ENCODE results near the gene FIP1L1. TPM values are rescaled to one million over a fixed set of nuclear protein-coding genes. Genes with fewer than 3 reads are reported as not detected.
"Not testable (repeated sequence)": the region's sequence is repeated elsewhere in the genome, so short reads cannot be mapped to it uniquely, and the experiment has no call there.

FIP1L1 gene
- total and polyA plus RNA-seq, 9 of the 15 experiments (the other 6 are each of a cell fraction or from before 2014, with no cell fraction given) = 34.6 to 137 (median 72.0) TPM

DNA sequence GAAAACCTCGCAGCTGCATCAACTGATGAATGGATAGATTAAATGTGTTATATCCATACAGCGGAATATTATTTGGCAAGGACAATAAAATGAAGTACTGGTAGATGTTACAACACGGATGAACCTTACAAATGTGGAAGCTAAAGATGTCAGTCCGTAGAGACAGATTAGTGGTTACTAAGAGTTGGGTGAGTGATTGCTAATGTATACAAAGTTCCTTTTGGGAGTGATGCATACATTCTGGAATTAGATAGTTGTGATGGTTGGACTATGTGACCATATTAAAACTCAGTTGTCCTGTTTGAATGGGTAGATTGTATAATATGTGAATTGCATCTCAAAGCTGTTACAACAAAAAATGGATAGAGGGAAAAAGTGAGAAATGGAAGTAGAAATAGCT lies 2.8 kb downstream of the FIP1L1 start:
- H3K27me3 ChIP-seq (ENCODE audit: control insufficient read depth in 2 of 2, insufficient read depth in 2 of 2, low read length in 2 of 2) = no peaks in the 10 kb centered on the region
- peaks cover 8 to 19% of the 10 kb centered on the region in 2 experiments; a peak in 3 of 5 replicates for H3K4me1 ChIP-seq (replicated peaks in 1 of 2; ENCODE audit: control insufficient read depth in 2 of 2, insufficient read depth in 2 of 2, low read length in 2 of 2)
- ATAC-seq (no peak), DNase-seq (ENCODE audit: extremely low read depth in 1 of 4, low spot score in 3 of 4) (no peak), FAIRE-seq (no peak)
- H3K9me3 ChIP-seq (replicated peaks; ENCODE audit: control insufficient read depth, insufficient read depth, low read depth, low read length) = no peaks in the 10 kb centered on the region
- H4K20me1 ChIP-seq (replicated peaks; ENCODE audit: control insufficient read depth, insufficient read depth, low read length) = no peaks in the 10 kb centered on the region; the same call in 1 of the 2 replicates
- H2AFZ ChIP-seq (ENCODE audit: low read depth, low read length) = no peak overlapping the region
- H3K9me1 ChIP-seq (ENCODE audit: control insufficient read depth, insufficient read depth, low read length) = no peaks in the 10 kb centered on the region
- peaks cover 57% of the 10 kb centered on the region for H3K79me2 ChIP-seq (ENCODE audit: control insufficient read depth, insufficient read depth, low read length)
- TF ChIP-seq ARID3B (CRISPR knock-in tag; IDR thresholded peaks at IDR 0.05; ENCODE audit: borderline replicate concordance) (no peak), SNIP1 (IDR thresholded peaks at IDR 0.05; ENCODE audit: low read depth) (no peak), U2AF2 (optimal IDR thresholded peaks at IDR 0.05; ENCODE audit: low read depth, low read length) (no peak), NFIC (IDR thresholded peaks at IDR 0.05) (no peak), TCFL5 (CRISPR knock-in tag; conservative IDR thresholded peaks at IDR 0.05) (no peak), ESRRB (CRISPR knock-in tag; IDR thresholded peaks at IDR 0.05; ENCODE audit: borderline replicate concordance) (no peak), KHSRP (IDR thresholded peaks at IDR 0.05) (no peak), SNAPC5 (CRISPR knock-in tag; IDR thresholded peaks at IDR 0.05) (no peak), NCOA4 (IDR thresholded peaks at IDR 0.05; ENCODE audit: partially characterized antibody) (no peak), RBM22 (IDR thresholded peaks at IDR 0.05; ENCODE audit: low read depth, low read length, poor library complexity, severe bottlenecking) (no peak)
- TF ChIP-seq, protein P1, sequence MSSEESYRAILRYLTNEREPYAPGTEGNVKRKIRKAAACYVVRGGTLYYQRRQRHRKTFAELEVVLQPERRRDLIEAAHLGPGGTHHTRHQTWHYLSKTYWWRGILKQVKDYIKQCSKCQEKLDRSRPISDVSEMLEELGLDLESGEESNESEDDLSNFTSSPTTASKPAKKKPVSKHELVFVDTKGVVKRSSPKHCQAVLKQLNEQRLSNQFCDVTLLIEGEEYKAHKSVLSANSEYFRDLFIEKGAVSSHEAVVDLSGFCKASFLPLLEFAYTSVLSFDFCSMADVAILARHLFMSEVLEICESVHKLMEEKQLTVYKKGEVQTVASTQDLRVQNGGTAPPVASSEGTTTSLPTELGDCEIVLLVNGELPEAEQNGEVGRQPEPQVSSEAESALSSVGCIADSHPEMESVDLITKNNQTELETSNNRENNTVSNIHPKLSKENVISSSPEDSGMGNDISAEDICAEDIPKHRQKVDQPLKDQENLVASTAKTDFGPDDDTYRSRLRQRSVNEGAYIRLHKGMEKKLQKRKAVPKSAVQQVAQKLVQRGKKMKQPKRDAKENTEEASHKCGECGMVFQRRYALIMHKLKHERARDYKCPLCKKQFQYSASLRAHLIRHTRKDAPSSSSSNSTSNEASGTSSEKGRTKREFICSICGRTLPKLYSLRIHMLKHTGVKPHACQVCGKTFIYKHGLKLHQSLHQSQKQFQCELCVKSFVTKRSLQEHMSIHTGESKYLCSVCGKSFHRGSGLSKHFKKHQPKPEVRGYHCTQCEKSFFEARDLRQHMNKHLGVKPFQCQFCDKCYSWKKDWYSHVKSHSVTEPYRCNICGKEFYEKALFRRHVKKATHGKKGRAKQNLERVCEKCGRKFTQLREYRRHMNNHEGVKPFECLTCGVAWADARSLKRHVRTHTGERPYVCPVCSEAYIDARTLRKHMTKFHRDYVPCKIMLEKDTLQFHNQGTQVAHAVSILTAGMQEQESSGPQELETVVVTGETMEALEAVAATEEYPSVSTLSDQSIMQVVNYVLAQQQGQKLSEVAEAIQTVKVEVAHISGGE (CRISPR knock-in tag; IDR thresholded peaks at IDR 0.05) = no peak
- peaks cover 58% of the 10 kb centered on the region for H3K36me3 ChIP-seq (ENCODE audit: control insufficient read depth, insufficient read depth, low read length)
- 0 out of 4 replicates have a peak overlapping the region, but pooled peaks of 1 of the 2 experiments have one; percentile 83 for H3K9ac ChIP-seq (ENCODE audit: insufficient read depth in 1 of 2, low read depth in 2 of 2, low read length in 2 of 2)
- WGBS (ENCODE audit: insufficient coverage, low coverage, missing lambda C conversion rate) = 62% methylated on average over 4 of the region's 4 CpGs
- intact Hi-C loops (cut with micrococcal nuclease) (no loop called here), in situ Hi-C loops (cut with MboI) (no loop called here)
- ChIA-PET POLR2A (interaction anchor here (0.6 to 1.4 kb wide), 3 partner anchors 11 to 17 kb away, joined by 3 read pairs; no protein-coding TSS in a partner anchor), CTCF (ENCODE audit: low intra/inter-chr PET ratio) (no interaction called here)
- no peak overlapping the region; the same call in 1 of the 2 replicates for H3K4me3 ChIP-seq
- peak overlapping the region; percentile 78; the same call in 1 of the 2 replicates for H3K4me2 ChIP-seq (ENCODE audit: insufficient read depth, low read length)
- no peak overlapping the region; the same call in 2 of the 3 replicates for H3K27ac ChIP-seq (ENCODE audit: extremely low read depth, low read depth, low read length)
- no TSS peak for BruUV-seq (replicated peaks)

GRCh38 chr4:53409479-53409878 lies 32.0 kb downstream of the FIP1L1 start:
- H3K9me3 ChIP-seq (replicated peaks; ENCODE audit: control insufficient read depth, insufficient read depth, low read depth, low read length); H4K20me1 ChIP-seq (replicated peaks; ENCODE audit: control insufficient read depth, insufficient read depth, low read length); H3K4me1 ChIP-seq (replicated peaks in 1 of 2; ENCODE audit: control insufficient read depth in 2 of 2, insufficient read depth in 2 of 2, low read length in 2 of 2); intact Hi-C loops (cut with micrococcal nuclease); CTCF ChIA-PET (ENCODE audit: low intra/inter-chr PET ratio); H3K4me3 ChIP-seq; H3K9ac ChIP-seq (ENCODE audit: insufficient read depth in 1 of 2, low read depth in 2 of 2, low read length in 2 of 2); DNase-seq (ENCODE audit: extremely low read depth in 1 of 4, low spot score in 3 of 4); H2AFZ ChIP-seq (ENCODE audit: low read depth, low read length); ATAC-seq; H3K27ac ChIP-seq (ENCODE audit: extremely low read depth, low read depth, low read length); POLR2A ChIA-PET; H3K27me3 ChIP-seq (ENCODE audit: control insufficient read depth in 2 of 2, insufficient read depth in 2 of 2, low read length in 2 of 2); BruUV-seq (replicated peaks); FAIRE-seq; H3K9me1 ChIP-seq (ENCODE audit: control insufficient read depth, insufficient read depth, low read length); H3K4me2 ChIP-seq (ENCODE audit: insufficient read depth, low read length); in situ Hi-C loops (cut with MboI): not testable (repeated sequence)
- Histone ChIP-seq H3K36me3 (ENCODE audit: control insufficient read depth, insufficient read depth, low read length) (peaks cover 17% of the 10 kb centered on the region), H3K79me2 (ENCODE audit: control insufficient read depth, insufficient read depth, low read length) (peaks cover 33% of the 10 kb centered on the region)
- WGBS (ENCODE audit: insufficient coverage, low coverage, missing lambda C conversion rate) = 93% methylated on average over 8 of the region's 11 CpGs

All from K562 (cell line).